GM18858 (cell line): ENCODE results near the gene STXBP2.

Experiments used
- ATAC-seq: cut with Tn5 transposase; IDR thresholded peaks from one replicate; pipeline ENCODE4 v1.9.1; 2021; ENCODE audit not compliant: unreplicated experiment

STXBP2 gene

DNA sequence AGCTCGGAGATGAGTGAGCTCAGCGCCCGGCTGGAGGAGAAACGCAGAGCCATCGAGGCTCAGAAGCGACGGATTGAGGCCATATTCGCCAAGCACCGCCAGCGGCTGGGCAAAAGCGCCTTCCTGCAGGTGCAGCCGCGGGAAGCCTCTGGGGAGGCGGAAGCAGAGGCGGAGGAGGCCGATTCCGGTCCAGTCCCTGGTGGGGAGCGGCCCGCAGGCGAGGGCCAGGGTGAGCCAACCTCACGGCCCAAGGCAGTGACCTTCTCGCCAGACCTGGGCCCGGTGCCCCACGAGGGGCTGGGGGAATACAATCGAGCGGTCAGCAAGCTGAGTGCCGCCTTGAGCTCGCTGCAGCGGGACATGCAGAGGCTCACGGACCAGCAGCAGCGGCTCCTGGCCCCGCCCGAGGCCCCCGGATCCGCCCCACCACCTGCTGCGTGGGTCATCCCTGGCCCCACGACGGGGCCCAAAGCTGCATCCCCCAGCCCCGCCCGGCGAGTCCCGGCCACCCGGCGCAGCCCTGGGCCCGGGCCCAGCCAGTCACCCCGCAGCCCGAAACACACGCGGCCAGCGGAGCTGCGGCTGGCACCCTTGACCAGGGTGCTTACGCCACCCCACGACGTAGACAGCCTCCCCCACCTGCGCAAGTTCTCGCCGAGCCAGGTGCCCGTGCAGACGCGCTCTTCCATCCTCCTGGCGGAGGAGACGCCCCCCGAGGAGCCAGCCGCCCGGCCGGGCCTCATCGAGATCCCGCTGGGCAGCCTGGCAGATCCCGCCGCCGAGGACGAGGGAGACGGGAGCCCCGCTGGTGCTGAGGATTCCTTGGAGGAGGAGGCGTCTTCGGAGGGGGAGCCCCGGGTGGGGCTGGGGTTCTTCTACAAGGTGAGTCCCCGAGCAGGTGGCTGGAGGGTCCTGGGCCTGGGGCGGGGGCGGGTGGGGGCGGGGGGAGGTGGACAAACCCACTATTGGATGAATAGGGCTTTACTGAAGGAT lies 24.3 kb upstream of the STXBP2 start:
- no peak for ATAC-seq

DNA sequence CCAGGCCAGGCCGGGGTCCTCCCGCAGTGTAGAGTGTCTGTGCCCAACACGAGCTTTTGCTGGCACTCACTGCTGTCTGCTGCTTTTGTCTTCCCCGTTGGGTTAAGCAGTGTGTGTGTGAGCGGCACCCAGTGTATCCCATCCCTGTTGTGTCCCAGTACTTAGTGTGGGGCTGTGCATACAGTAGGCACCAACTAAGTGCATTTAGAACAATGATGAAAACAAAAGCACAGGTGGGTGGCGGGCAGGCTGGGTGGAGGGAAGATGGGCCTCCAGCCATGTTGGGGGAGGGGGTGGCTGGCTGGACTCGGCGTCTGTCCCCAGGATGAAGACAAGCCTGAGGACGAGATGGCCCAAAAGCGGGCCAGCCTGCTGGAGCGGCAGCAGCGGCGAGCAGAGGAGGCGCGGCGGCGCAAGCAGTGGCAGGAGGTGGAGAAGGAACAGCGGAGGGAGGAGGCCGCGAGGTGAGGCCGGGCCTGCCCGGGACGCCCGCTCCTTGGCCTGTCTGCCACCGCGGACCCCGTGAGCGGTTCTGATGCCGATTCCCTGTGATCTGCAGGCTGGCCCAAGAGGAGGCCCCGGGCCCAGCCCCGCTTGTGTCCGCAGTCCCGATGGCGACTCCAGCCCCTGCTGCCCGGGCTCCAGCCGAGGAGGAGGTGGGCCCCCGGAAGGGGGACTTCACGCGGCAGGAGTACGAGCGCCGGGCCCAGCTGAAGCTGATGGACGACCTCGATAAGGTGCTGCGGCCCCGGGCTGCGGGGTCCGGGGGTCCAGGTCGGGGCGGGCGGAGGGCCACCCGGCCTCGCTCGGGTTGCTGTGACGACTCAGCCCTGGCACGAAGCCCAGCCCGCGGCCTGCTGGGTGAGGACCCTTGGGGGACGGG lies 21.8 kb upstream of the STXBP2 start:
- no peak for ATAC-seq

DNA sequence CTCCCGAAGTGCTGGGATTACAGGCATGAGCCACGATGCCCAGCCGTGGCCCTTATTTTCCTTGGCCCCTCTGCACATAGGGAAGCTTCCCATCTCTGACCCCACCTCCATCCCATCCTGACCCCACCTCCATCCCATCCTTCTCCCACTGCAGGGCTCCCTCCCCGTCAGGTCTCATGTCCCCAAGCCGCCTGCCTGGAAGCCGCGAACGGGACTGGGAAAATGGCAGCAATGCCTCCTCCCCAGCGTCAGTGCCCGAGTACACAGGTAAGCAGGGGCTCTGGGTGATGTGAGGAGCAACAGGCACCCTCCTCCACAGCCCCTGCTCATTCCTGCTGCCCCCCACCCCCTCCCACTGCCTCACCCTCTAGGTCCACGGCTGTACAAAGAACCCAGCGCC lies 19.7 kb upstream of the STXBP2 start:
- ATAC-seq = no peak

DNA sequence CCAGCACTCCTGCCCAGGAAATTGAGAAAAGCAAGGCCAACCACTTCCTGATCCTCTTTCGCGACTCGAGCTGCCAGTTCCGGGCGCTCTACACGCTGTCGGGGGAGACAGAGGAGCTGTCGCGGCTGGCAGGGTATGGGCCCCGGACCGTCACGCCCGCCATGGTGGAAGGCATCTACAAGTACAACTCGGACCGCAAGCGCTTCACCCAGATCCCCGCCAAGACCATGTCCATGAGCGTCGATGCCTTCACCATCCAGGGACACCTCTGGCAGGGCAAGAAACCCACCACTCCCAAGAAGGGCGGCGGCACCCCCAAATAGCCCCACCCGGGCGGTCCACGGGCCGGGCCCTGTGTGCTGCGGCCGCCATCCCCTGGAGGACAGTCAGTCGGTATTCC lies 19.2 kb upstream of the STXBP2 start:
- ATAC-seq = no peak

DNA sequence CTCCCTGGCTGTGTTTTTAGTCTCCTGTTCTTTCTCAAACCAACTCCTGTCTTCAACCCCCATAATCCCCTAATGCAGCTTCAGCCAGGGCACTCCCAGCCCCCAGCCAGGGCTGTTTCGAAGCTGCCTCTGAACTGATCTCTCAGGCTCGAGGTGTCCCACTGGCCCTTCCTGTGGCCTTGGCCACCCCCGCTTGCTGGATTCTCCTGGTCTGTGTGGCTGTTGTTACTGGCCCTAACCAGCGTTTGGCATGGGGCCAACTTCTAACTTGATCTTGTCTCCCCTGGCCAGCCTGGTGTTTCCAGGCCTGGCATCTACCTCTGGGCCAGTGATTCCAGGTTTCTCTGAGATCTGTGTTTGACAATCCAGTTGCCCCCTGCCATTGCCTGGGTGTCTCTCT lies 18.6 kb upstream of the STXBP2 start:
- ATAC-seq = no peak

DNA sequence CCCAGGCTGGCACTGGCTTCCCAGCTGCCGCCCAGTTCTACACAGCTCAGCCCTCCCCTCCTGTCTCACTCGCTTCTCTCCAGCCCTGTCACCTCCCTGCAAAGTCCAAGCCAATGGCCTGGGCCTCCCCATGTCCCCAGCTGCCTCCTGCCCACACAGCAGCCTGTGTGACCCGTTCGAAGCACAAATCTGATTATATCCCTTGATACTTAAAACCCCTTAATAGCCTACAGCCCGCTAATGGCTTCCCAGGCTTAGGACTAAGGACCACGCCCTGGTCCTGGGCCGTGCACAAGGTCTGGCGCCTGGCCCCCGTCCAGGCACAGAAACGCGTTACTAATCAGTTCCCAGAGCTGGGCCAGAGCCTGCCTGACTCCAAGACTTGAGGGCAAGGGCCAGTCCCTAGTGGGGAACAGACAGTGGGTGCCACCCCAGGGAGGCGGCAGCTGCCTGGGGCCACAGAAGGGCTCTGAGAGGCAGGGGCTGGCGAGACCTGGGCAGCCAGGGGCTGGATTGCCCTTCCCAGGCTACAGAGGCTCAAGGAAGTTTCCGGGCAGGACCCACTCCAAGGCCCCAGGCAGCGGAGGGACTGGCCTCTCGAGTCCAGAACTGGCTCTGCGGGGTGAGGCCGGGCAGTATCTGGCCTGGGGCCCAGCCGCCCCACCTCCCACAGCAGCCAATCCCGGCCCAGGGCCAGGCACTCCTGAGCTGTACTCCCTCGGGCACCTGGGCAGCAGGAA lies 18.0 kb upstream of the STXBP2 start:
- ATAC-seq = no peak

DNA sequence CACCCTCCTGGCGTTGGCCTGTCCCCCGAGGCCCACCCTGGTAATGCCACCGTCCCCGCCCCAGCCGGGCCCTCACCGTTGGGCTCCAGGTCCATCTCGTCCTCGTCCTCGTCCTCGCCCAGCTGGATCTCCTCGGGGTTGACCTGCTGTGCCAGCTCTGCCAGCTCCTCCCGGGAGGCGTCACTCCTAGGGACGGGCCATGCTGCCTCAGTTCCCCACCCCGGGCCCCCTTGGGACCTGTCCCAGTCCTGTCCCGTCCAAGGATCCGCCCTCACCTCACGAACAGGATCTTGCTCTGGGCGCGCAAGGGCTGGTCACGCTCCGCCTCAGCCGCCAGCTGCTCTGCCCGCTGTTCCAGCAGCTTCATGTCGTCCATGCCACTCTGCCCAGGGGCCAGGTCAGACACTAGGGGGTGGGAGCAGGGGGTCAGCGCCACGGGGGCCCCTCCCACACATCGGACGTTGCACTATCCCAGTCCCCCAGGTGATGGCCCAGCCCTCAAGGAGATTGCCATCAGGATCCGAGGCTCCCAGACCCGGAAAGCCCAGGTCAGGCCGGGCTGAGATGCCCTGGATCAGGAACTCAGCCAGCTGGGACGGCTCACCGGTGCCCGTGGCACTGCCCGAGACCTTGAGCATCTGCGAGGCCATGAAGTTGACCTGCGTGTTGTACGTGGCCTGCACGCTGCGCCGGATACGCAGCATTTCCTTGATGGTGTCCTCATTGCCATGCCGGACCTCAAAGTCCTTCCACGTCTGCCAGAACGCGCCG lies 17.1 kb upstream of the STXBP2 start:
- no peak for ATAC-seq

DNA sequence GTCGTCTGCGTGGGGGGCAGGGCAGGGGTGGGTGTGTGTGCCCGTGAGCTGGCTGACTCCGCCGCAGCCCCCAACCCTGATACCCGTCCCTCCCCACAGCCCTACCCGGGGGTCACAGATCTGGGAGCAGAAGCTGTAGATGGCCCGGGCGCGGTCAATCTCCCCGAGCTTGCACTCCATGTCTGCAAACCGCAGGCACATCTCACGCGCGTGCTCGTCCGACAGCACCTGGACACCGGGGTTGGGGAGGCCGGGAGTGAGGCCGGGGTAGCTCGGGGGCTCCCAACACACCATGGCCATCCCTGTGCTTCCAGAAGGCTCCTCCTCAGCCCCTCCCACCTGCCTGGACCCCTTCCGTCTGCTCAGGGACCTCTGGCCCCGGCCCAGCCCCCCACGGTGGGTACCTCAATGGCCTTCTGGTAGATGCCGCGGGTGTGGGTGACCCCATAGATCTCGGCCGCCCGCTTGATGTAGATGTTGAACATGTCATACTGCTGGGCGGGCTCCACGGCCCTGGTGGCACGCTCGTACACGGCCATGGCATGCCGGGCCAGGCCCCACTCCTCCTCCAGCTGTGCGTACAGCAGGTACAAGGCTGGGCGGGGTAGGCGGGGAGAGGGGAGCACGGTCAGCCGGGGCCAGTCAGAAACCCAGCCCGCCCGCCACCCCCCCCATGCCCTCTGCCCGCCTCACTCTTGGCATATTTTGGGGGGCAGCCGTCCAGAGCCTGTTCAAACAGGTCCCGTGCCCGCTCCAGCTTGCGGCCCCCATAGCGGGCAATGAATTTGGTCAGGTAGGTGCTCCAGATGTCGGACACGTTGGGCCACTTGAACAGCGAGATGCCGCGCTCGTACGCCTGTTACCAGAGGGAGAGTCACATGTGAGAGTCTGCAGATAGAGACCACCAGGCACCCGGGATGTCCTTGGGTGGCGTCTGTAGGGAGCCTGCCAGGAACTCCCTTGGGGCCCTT lies 16.2 kb upstream of the STXBP2 start:
- no peak for ATAC-seq

DNA sequence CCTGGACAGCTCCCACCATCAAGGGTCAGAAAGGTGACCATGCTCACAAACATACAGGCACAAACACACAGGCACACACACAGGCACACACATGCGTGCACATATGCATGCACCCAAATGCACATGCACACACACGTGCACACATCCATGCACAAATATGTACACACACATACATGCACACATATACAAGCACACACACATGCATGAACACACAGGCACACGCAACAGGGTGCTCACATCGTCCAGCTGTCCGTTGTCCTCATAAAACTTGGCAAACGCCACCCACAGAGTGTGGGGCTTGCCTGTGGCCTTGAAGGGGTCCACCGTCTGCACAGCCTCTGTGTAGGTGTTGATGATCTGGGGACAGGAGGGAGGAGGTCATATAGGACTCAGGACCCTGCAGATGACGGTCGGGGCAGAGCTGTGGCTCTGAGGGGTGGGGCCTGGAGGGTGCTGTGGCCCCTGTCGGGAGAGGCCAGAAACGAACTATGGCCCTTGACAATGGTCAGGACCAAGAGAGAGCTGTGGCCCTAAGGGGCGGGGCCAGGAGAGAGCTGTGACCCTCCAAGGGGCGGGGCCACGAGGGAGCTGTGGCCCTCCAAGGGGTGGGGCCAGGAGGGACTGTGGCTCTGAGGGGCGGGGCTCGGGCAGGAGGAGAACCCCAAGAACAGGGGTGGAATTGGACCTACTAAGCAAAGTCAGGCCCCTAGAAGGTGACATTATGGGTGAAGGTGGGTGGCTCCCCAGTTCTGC lies 13.8 kb upstream of the STXBP2 start:
- no peak for ATAC-seq

DNA sequence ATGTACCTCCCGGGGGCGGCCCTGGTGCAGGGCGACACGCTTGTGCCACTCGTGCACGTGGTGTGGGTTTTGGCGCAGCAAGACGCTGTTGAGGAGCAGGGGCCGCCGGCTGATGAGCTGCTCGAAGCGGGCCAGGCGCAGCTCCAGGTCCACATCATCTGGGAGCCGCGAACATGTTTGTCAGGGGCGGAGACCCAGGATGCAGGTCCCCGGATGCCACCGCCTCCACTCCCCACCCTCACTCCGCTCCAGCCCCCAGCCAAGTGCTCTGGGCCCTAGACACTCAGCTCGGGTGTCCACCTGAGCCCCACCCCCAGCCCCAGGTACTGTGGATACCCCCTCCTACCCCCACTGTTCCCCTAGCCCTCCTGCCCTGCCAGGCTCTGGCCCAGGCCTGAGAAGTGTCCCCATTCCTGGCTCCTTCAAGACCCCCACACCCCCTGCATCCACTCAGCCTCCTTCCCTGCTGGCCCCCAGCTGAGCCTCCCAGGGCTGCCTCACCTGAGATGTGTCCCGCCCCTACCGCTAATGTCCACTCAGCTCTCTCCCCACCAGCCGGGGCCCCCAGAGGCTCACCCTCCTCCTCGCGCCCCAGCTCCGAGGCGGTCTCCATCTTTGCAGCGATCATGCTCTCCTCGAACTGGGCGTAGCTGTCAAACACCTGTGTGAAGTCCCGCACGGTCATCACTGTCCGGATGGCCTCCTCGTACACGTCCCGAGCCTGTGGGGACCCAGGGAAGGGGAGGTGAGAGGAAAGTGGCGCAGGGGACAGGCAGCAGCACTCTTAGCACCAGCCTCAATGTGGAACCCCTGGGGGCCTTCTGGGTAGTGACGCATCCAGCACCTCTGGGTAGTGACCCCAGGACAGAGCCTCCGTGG lies 12.9 kb upstream of the STXBP2 start:
- ATAC-seq = no peak

DNA sequence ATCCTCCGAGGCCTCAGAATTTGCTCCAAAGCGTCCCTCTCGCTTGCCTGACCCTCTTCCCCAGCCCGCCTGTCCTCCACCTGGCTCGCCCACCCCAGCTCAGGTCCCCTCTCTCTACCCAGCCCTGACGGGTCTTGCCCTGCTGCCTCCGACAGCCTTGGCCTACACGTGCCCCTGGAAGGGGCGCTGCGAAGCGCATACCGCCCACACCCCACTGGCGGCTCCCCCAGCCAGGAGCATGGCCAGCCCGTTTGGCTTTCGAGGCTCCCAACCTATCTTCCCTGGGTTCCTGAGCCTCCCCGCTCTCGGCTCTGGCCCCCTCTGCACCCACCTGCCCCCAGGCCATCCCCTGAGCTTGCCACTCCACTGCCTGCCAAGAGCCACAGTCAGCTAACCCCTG lies 12.1 kb upstream of the STXBP2 start:
- no peak for ATAC-seq

DNA sequence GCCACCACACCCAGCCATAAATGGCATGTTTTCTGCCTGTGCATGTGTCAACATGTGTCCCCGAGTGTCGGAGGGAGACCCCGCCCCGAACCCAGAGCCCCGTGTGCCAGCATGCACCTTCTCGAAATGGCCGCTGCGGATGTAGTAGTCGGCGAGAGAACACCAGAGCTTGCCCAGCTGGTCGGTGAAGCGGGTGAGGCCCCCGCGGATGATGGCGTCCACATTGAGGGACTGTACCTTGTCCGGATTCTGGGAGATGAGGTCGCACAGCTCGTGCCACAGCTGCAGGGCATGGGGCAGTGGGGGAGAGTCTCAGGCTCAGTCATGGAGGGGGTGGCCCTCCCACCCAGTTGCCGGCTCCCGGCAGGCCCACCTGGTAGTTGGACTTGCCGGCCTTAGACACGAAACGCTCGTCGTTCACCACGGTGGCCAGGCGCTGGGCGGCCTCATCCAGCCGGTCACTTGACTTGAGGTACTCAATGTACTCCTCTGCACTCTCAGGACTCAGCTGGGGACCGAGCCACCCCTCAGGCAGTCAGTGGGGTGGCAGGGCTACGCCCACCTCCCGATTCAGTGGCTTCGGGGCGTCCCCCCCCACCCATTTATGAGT lies 11.0 kb upstream of the STXBP2 start:
- no peak for ATAC-seq

DNA sequence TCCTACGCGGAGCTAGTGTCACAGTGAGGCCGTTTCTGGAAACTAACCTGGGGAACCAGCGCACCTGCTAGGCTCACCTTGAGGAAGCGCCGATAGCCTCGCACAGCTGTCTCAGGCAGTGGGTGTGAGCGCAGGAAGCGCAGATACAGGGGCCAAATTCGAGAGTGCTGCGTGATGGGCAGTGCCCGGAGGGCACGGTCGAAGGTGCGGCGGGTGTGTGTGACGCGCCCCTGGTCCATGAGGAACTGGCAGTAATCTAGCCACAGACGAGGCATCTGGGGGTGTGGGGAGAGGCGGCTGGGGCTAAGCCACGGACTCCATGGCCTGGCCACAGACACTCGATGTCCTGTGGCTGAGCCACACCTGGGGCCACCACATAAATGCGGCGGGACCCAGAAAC lies 9.7 kb upstream of the STXBP2 start:
- ATAC-seq = no peak

DNA sequence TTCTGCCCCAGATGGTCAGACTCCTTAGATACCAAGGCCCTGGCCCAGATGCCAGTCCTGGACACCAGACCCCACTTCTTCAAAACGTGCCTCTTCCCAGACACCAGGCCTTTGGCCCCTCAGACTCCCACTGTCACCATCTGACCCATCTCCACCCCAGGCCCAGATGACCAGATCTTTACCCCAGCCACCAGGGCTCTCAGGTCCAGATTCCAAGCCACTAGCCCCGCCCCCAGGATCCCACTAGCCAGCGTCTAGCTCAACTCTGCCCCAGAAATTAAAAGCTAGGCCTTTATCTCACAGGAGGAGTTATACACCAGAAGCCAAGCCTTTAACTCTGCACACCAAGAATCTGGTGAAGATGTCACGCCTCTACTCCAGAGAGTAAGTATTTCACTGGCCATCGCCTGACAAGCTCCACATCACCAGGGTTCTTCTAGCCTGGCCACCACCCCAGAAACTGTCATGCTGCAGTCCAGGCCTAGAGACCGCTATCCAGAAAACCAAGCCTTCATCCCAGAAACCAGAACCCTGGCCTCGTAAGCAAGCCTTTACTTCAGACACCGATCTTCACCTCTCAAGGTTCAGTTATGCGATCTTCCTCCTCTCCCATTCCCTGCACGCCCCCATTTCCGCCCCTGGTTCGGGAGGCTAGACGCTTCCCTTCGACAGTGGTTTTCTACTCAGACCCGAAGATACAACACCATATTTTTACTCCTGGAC lies 8.2 kb upstream of the STXBP2 start:
- ATAC-seq = no peak

DNA sequence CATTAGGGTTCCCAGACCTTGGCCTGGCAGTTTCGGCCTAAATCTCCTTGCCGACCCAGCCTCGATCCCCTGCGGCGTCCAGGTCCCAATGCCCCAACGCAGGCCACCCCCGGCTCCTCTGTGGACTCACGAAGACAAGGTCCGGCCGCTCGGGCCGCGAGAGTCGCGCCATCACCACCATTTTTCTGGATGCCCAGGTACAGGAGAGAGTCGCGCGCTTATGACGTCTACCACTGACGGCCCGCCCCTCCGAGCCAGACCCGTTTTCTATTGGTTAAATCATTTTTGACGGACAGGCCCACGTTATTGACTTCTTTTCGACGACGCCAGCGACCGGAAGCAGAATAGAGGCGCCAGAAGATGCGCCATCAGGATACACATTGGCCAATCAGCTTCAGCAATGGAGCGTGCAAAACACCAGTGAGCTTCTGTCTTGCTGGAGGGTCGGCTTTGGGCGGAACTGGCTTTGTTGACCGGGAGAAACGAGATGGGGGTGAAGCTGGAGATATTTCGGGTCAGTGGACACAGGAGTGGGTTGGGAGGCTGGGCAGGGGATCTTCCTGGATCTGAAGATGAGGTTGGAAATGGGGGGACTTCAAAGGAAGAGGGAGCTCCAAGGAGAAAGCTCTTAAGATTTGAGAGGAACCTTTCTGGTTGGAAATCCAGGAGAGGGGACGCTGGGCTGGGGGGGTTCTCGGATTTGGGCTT lies 7.4 kb upstream of the STXBP2 start, which contains the start of the genes PET100 and XAB2:
TSS of gene PET100 (plus strand) at position 447 of the 708 bp plus-strand sequence. CDS start at position 488, 41 bp downstream.
TSS of gene XAB2 (minus strand) at position 199 of the 708 bp plus-strand sequence. CDS start at position 181, 18 bp downstream.
- peak; percentile 82 for ATAC-seq

DNA sequence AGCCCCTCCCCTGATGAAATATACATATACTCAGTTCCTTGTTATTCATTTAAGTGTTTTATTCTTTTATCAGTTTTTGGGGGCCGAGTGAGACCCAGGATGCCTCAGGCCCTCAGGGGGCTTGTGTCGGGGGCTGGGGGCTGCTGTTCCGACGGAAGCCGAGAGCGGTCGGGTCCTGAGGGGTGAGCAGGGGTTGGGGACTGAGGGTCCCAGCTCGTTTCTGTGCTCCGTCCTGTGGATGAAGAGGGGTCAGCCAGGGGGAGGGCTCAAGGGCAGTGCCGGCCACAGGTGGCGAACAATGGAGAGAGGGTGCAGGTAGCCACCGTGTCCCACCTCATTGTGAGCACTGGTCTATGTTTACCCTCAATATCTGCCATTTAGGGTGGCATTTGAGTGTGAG lies 5.3 kb upstream of the STXBP2 start:
- ATAC-seq = no peak
